GM23248 (cell line): ENCODE data around the gene C1orf185.

Experiments
- EZH2 ChIP-seq: fragments of 200-600 bp; sonication (generic); IDR thresholded peaks from 2 replicates; pipeline ENCODE4 v1.6.1; 2018; ENCODE audit warnings: antibody characterized with exemption, mild to moderate bottlenecking; ENCODE audit not compliant: insufficient read depth, poor library complexity, severe bottlenecking
- EZH2phosphoT487 ChIP-seq: fragments of 200-600 bp; sonication (generic); IDR thresholded peaks from 2 replicates; pipeline ENCODE4 v1.6.1; 2018; ENCODE audit warnings: antibody characterized with exemption, moderate library complexity, mild to moderate bottlenecking, low read depth; ENCODE audit not compliant: insufficient read depth

GRCh38 chr1:51139474-51139873, 37.4 kb downstream of the C1orf185 start:
- TF ChIP-seq EZH2phosphoT487 (no peak), EZH2 (no peak)
